ENCODE measurements around the gene MSI2. TPM values are rescaled to one million over a fixed set of nuclear protein-coding genes. Genes with fewer than 3 reads are reported as not detected.
A peak's percentile ranks its signal among the peaks of the same experiment; 100 is the strongest.

MSI2 gene
- total RNA-seq, 2 donors from 2014 or later = 30.1 to 41.1 TPM

- no peak for TF ChIP-seq CTCF (IDR thresholded peaks at IDR 0.05)
- no peak for DNase-seq (ENCODE audit: low spot score)
- Histone ChIP-seq H3K9me3 (no peaks in the 10 kb centered on the region), H3K4me3 (no peak overlapping the region), H3K4me1 (peaks cover 0 to 43% of the 10 kb centered on the region in 2 donors), H3K27ac (no peak overlapping the region), H3K27me3 (no peaks in the 10 kb centered on the region), H3K36me3 (no peaks in the 10 kb centered on the region)
These were observed 277.5 kb downstream of the MSI2 start for GRCh38 chr17:57533684-57534305.

GRCh38 chr17:57534863-57535248 lies 278.5 kb downstream of the MSI2 start:
- no peak for TF ChIP-seq CTCF (IDR thresholded peaks at IDR 0.05)
- Histone ChIP-seq H3K4me3 (no peak overlapping the region), H3K9me3 (no peaks in the 10 kb centered on the region), H3K27me3 (no peaks in the 10 kb centered on the region), H3K36me3 (no peaks in the 10 kb centered on the region), H3K4me1 (peaks cover 0 to 53% of the 10 kb centered on the region in 2 donors), H3K27ac (no peak overlapping the region)
- no peak for DNase-seq (ENCODE audit: low spot score)

- H3K4me1 ChIP-seq = peaks cover 0 to 55% of the 10 kb centered on the region in 2 donors
- no peak for TF ChIP-seq CTCF (IDR thresholded peaks at IDR 0.05)
- no peaks in the 10 kb centered on the region for H3K27me3 ChIP-seq
- no peaks in the 10 kb centered on the region for H3K36me3 ChIP-seq
- no peak overlapping the region for H3K4me3 ChIP-seq
- H3K9me3 ChIP-seq = no peaks in the 10 kb centered on the region
- no peak for DNase-seq (ENCODE audit: low spot score)
- H3K27ac ChIP-seq = no peak overlapping the region
These were observed 279.1 kb downstream of the MSI2 start for GRCh38 chr17:57535249-57535966.

GRCh38 chr17:57536289-57536688 lies 280.0 kb downstream of the MSI2 start:
- H3K27ac ChIP-seq = no peak overlapping the region
- no peak overlapping the region for H3K4me3 ChIP-seq
- peaks cover 0 to 64% of the 10 kb centered on the region in 2 donors for H3K4me1 ChIP-seq
- no peaks in the 10 kb centered on the region for H3K36me3 ChIP-seq
- H3K9me3 ChIP-seq = no peaks in the 10 kb centered on the region
- H3K27me3 ChIP-seq = no peaks in the 10 kb centered on the region
- no peak for DNase-seq (ENCODE audit: low spot score)
- TF ChIP-seq CTCF (IDR thresholded peaks at IDR 0.05) = no peak

GRCh38 chr17:57536789-57537523 lies 280.6 kb downstream of the MSI2 start:
- no peaks in the 10 kb centered on the region for H3K36me3 ChIP-seq
- H3K4me1 ChIP-seq = peaks cover 0 to 70% of the 10 kb centered on the region in 2 donors
- H3K4me3 ChIP-seq = no peak overlapping the region
- H3K27me3 ChIP-seq = no peaks in the 10 kb centered on the region
- peak overlapping the region; percentile 40 to 49 for H3K27ac ChIP-seq
- no peak for DNase-seq (ENCODE audit: low spot score)
- TF ChIP-seq CTCF (IDR thresholded peaks at IDR 0.05) = no peak
- H3K9me3 ChIP-seq = no peaks in the 10 kb centered on the region

All from right atrium auricular region (tissue), 2 donors.